ENCODE data around the gene VAV2.
"Not testable (repeated sequence)": the region's sequence is repeated elsewhere in the genome, so short reads cannot be mapped to it uniquely, and the experiment has no call there.

- not testable (repeated sequence) for TF ChIP-seq CTCF (conservative IDR thresholded peaks at IDR 0.05; ENCODE audit: low read depth in 2 of 2); POLR2AphosphoS5 (IDR thresholded peaks at IDR 0.05; ENCODE audit: low read depth); EZH2 (IDR thresholded peaks at IDR 0.05; ENCODE audit: low read depth, unreplicated experiment); REST (IDR thresholded peaks at IDR 0.05; ENCODE audit: unreplicated experiment); JUNB (IDR thresholded peaks at IDR 0.05; ENCODE audit: unreplicated experiment); ZNF462 (CRISPR knock-in tag; IDR thresholded peaks at IDR 0.05); ETS1 (IDR thresholded peaks at IDR 0.05); EZH2phosphoT487 (IDR thresholded peaks at IDR 0.05; ENCODE audit: unreplicated experiment); CREB1 (CRISPR knock-in tag; IDR thresholded peaks at IDR 0.05; ENCODE audit: low read depth); NANOG (IDR thresholded peaks at IDR 0.05; ENCODE audit: borderline replicate concordance); ZNF114 (CRISPR knock-in tag; IDR thresholded peaks at IDR 0.05); STAT1 (IDR thresholded peaks at IDR 0.05; ENCODE audit: unreplicated experiment); ZNF331 (CRISPR knock-in tag; IDR thresholded peaks at IDR 0.05; ENCODE audit: low read depth)
These were observed 96.1 kb downstream of the VAV2 start for GRCh38 chr9:133896007-133896406.

Data from GM23338 (cell line).